Measurements from ENCODE around the gene NCBP1. TPM values are rescaled to one million over a fixed set of nuclear protein-coding genes. Genes with fewer than 3 reads are reported as not detected.

NCBP1 gene
- total and polyA plus RNA-seq, 9 of the 15 experiments (the other 6 are each of a cell fraction or from before 2014, with no cell fraction given) = 29.4 to 69.7 (median 57.5) TPM

DNA sequence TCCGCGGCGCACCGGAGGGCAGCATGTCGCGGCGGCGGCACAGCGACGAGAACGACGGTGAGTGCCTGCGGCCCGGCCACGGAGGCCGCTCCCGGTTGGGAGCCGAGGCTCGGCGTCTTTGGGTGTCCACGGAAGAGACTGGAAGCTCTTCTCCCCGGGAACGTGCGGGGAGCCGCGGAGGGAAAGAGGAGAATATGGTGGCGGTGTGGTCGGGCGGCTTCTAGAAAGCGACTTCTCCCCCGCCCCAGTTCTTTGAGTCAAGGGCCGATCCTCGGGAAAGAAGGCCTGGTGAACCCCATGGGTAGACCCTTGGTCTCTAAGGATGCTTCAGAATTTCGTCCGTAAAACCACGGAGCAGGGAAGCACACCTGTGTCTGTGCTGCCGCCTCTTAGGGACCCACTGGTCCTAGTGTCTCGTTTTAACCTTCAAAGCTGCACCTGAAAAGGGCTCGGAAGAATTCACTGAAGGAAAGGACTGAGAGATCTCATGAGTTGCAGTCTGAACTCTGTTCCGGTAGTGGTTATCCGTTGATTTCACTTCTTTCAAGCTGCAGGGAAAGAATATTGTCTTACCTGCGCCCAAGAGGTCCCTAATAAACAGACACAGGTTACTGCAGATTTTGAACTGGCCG, 354 bp downstream of the NCBP1 start (continued):
- TF ChIP-seq, protein P1, sequence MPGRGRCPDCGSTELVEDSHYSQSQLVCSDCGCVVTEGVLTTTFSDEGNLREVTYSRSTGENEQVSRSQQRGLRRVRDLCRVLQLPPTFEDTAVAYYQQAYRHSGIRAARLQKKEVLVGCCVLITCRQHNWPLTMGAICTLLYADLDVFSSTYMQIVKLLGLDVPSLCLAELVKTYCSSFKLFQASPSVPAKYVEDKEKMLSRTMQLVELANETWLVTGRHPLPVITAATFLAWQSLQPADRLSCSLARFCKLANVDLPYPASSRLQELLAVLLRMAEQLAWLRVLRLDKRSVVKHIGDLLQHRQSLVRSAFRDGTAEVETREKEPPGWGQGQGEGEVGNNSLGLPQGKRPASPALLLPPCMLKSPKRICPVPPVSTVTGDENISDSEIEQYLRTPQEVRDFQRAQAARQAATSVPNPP (IDR thresholded peaks at IDR 0.05; ENCODE audit: borderline replicate concordance, insufficient read depth, insufficient read length) = no peak
- TF ChIP-seq, protein P2, sequence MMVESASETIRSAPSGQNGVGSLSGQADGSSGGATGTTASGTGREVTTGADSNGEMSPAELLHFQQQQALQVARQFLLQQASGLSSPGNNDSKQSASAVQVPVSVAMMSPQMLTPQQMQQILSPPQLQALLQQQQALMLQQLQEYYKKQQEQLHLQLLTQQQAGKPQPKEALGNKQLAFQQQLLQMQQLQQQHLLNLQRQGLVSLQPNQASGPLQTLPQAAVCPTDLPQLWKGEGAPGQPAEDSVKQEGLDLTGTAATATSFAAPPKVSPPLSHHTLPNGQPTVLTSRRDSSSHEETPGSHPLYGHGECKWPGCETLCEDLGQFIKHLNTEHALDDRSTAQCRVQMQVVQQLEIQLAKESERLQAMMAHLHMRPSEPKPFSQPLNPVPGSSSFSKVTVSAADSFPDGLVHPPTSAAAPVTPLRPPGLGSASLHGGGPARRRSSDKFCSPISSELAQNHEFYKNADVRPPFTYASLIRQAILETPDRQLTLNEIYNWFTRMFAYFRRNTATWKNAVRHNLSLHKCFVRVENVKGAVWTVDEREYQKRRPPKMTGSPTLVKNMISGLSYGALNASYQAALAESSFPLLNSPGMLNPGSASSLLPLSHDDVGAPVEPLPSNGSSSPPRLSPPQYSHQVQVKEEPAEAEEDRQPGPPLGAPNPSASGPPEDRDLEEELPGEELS (CRISPR knock-in tag; IDR thresholded peaks at IDR 0.05; ENCODE audit: borderline replicate concordance) = no peak
- TF ChIP-seq ZC3H4 (CRISPR knock-in tag; IDR thresholded peaks at IDR 0.05; ENCODE audit: borderline replicate concordance) (no peak), DPF2 (IDR thresholded peaks at IDR 0.05) (no peak), ZNF75A (CRISPR knock-in tag; IDR thresholded peaks at IDR 0.05) (no peak), FOS (IDR thresholded peaks at IDR 0.05; ENCODE audit: extremely low read depth, insufficient read length) (no peak), ZNF408 (CRISPR knock-in tag; IDR thresholded peaks at IDR 0.05; ENCODE audit: low read depth) (no peak), NCOR1 (IDR thresholded peaks at IDR 0.05) (no peak), TGIF2 (CRISPR knock-in tag; IDR thresholded peaks at IDR 0.05) (no peak), MTA3 (IDR thresholded peaks at IDR 0.05; ENCODE audit: borderline replicate concordance) (0 out of 2 replicates have a peak, but pooled peaks have one; percentile 4), GABPB2 (CRISPR knock-in tag; conservative IDR thresholded peaks at IDR 0.05) (no peak), MCM3 (IDR thresholded peaks at IDR 0.05) (no peak), TCF7L2 (IDR thresholded peaks at IDR 0.05; ENCODE audit: low read depth, low read length) (no peak), ARID1B (IDR thresholded peaks at IDR 0.05) (no peak), NFIC (IDR thresholded peaks at IDR 0.05) (peak; percentile 39; the same call in 1 of the 2 replicates), HNRNPK (IDR thresholded peaks at IDR 0.05; ENCODE audit: low read depth, low read length, poor library complexity, severe bottlenecking) (no peak), ELF4 (CRISPR knock-in tag; IDR thresholded peaks at IDR 0.05) (no peak), NR4A1 (CRISPR knock-in tag; IDR thresholded peaks at IDR 0.05) (no peak), NR4A1 (tag; IDR thresholded peaks at IDR 0.05) (no peak), CREM (IDR thresholded peaks at IDR 0.05; ENCODE audit: low read depth) (no peak), PURB (CRISPR knock-in tag; IDR thresholded peaks at IDR 0.05; ENCODE audit: low read depth) (no peak), NUFIP1 (IDR thresholded peaks at IDR 0.05; ENCODE audit: partially characterized antibody) (no peak), ZC3H11A (IDR thresholded peaks at IDR 0.05; ENCODE audit: low read depth, low read length) (no peak), ZNF23 (CRISPR knock-in tag; IDR thresholded peaks at IDR 0.05) (no peak), ELF2 (CRISPR knock-in tag; IDR thresholded peaks at IDR 0.05) (no peak), ZNF324 (CRISPR knock-in tag; IDR thresholded peaks at IDR 0.05) (no peak), GATA2 (CRISPR knock-in tag; IDR thresholded peaks at IDR 0.05) (no peak), BMI1 (IDR thresholded peaks at IDR 0.05; ENCODE audit: low read length) (no peak), ILK (tag; IDR thresholded peaks at IDR 0.05; ENCODE audit: borderline replicate concordance, low read depth) (no peak), POLR2H (tag; IDR thresholded peaks at IDR 0.05; ENCODE audit: low read depth) (no peak), TFAM (CRISPR knock-in tag; conservative IDR thresholded peaks at IDR 0.05) (no peak)
